ENCODE results near the gene PHLDB2. TPM values are rescaled to one million over a fixed set of nuclear protein-coding genes. Genes with fewer than 3 reads are reported as not detected.

PHLDB2 gene
- total and polyA plus RNA-seq, 10 of the 15 experiments (the other 5 are each of a cell fraction or from before 2014, with no cell fraction given): 0.03 to 0.67 (median 0.40) TPM

DNA sequence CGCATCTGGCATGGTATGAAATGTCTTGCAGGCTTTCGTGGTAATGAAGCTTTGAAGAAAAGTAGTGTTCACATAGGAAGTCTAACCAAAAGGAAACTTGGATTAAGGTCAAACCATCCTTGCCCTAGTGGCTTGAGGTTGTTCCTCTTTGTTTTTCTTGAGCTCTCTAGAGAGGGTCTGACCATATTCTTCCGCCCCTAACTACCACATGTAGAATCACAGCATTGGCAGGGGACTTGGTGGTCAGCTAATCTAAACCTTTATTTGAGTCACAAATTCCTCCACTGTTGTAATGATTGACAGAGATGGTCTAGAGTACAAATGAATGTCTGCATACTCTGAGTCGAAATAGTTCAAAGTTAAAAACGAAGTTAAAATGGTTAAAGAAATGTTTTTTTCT lies 39.1 kb upstream of the PHLDB2 start (continued):
- TF ChIP-seq, protein P1, sequence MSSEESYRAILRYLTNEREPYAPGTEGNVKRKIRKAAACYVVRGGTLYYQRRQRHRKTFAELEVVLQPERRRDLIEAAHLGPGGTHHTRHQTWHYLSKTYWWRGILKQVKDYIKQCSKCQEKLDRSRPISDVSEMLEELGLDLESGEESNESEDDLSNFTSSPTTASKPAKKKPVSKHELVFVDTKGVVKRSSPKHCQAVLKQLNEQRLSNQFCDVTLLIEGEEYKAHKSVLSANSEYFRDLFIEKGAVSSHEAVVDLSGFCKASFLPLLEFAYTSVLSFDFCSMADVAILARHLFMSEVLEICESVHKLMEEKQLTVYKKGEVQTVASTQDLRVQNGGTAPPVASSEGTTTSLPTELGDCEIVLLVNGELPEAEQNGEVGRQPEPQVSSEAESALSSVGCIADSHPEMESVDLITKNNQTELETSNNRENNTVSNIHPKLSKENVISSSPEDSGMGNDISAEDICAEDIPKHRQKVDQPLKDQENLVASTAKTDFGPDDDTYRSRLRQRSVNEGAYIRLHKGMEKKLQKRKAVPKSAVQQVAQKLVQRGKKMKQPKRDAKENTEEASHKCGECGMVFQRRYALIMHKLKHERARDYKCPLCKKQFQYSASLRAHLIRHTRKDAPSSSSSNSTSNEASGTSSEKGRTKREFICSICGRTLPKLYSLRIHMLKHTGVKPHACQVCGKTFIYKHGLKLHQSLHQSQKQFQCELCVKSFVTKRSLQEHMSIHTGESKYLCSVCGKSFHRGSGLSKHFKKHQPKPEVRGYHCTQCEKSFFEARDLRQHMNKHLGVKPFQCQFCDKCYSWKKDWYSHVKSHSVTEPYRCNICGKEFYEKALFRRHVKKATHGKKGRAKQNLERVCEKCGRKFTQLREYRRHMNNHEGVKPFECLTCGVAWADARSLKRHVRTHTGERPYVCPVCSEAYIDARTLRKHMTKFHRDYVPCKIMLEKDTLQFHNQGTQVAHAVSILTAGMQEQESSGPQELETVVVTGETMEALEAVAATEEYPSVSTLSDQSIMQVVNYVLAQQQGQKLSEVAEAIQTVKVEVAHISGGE (CRISPR knock-in tag; IDR thresholded peaks at IDR 0.05): no peak
- no peak for TF ChIP-seq POU2F2 (IDR thresholded peaks at IDR 0.05; ENCODE audit: borderline replicate concordance, low read depth, low read length)
- TF ChIP-seq MYB (IDR thresholded peaks at IDR 0.05; ENCODE audit: borderline replicate concordance, low read depth, low read length): no peak
- TF ChIP-seq RUNX3 (IDR thresholded peaks at IDR 0.05; ENCODE audit: low read length): no peak
- no peak for TF ChIP-seq CHD4 (IDR thresholded peaks at IDR 0.05)
- no peak for TF ChIP-seq SMAD1 (IDR thresholded peaks at IDR 0.05; ENCODE audit: low read depth, partially characterized antibody)

- no peak overlapping the region for H2AFZ ChIP-seq (ENCODE audit: control insufficient read depth, low read depth, low read length)
- no peak for DNase-seq (ENCODE audit: low read depth, low spot score)
- FAIRE-seq: no peak
- WGBS (ENCODE audit: insufficient coverage, insufficient replicate concordance, low lambda C conversion rate, missing lambda C conversion rate): 54% methylated on average over 3 of the region's 3 CpGs
- H3K36me3 ChIP-seq (ENCODE audit: control insufficient read depth in 2 of 2, insufficient read depth in 2 of 2, low read length in 1 of 2): no peaks in the 10 kb centered on the region
- BruUV-seq (replicated peaks): no TSS peak
- intact Hi-C loops (cut with micrococcal nuclease; ENCODE audit: unreplicated experiment) (no loop called here), in situ Hi-C loops (cut with MboI) (no loop called here)
- H3K4me2 ChIP-seq (ENCODE audit: control insufficient read depth, insufficient read depth): no peak overlapping the region
- H4K20me1 ChIP-seq (ENCODE audit: control insufficient read depth, insufficient read depth): no peaks in the 10 kb centered on the region
- no peaks in the 10 kb centered on the region for H3K79me2 ChIP-seq (ENCODE audit: control insufficient read depth, insufficient read depth, low read length)
- no peak overlapping the region for H3K9ac ChIP-seq (ENCODE audit: control insufficient read depth, insufficient read depth, low read length)
- H3K27me3 ChIP-seq (replicated peaks in 1 of 2; ENCODE audit: control insufficient read depth in 2 of 2, insufficient read depth in 2 of 2, low read length in 1 of 2): no peaks in the 10 kb centered on the region
- POLR2A ChIA-PET: no interaction called here
- no peaks in the 10 kb centered on the region; the same call in 2 of the 3 replicates for H3K9me3 ChIP-seq (replicated peaks; ENCODE audit: control insufficient read depth, insufficient read depth, low read length)
- H3K27ac ChIP-seq (ENCODE audit: control insufficient read depth, insufficient read depth): no peak overlapping the region
- RAD21 ChIA-PET (ENCODE audit: unreplicated experiment): no interaction called here
- SMC1A ChIA-PET (ENCODE audit: uncharacterized antibody, unreplicated experiment): interaction anchor here (1.1 kb wide), 1 partner anchor 193 kb away, joined by 3 read pairs; no protein-coding TSS in a partner anchor
- H3K4me1 ChIP-seq (ENCODE audit: control insufficient read depth, insufficient read depth, low read length): no peaks in the 10 kb centered on the region
- no peak for ATAC-seq
- CTCF ChIA-PET: interaction anchor here (0.7 kb wide), 1 partner anchor 158 kb away, joined by 3 read pairs; no protein-coding TSS in a partner anchor
- no peak overlapping the region for H3K4me3 ChIP-seq
- no peak for TF ChIP-seq BCLAF1 (IDR thresholded peaks at IDR 0.05)
- TF ChIP-seq TCF7 (IDR thresholded peaks at IDR 0.05; ENCODE audit: borderline replicate concordance): no peak
- no peak for TF ChIP-seq CBX3 (IDR thresholded peaks at IDR 0.05; ENCODE audit: borderline replicate concordance, low read depth)
- no peak for TF ChIP-seq MEF2A (IDR thresholded peaks at IDR 0.05; ENCODE audit: insufficient read depth, low read depth, low read length)
Measured at GRCh38 chr3:111820651-111821050, 38.4 kb upstream of the PHLDB2 start.
